ENCODE measurements around the gene CCDC201.
"Not testable (repeated sequence)": the region's sequence is repeated elsewhere in the genome, so short reads cannot be mapped to it uniquely, and the experiment has no call there.

Gene CCDC201

GRCh38 chr7:45872116-45873034 lies 507 bp downstream of the CCDC201 start:
- DNase-seq, result no peak

- DNase-seq, result no peak
Observed at GRCh38 chr7:45869426-45869825, 3.5 kb downstream of the CCDC201 start.

- no peak for DNase-seq
Observed at GRCh38 chr7:45867471-45867870, 5.4 kb downstream of the CCDC201 start.

- DNase-seq, result no peak
Observed at GRCh38 chr7:45865594-45866410, 7.1 kb downstream of the CCDC201 start.

GRCh38 chr7:45863715-45864114 lies 9.2 kb downstream of the CCDC201 start:
- no peak for DNase-seq

- DNase-seq, result not testable (repeated sequence)
Observed at GRCh38 chr7:45856888-45857287, 16.0 kb downstream of the CCDC201 start.

GRCh38 chr7:45855680-45856079 lies 17.2 kb downstream of the CCDC201 start:
- DNase-seq, result not testable (repeated sequence)

GRCh38 chr7:45853491-45853890 lies 19.4 kb downstream of the CCDC201 start:
- not testable (repeated sequence) for DNase-seq

- DNase-seq, result not testable (repeated sequence)
Observed at GRCh38 chr7:45852984-45853383, 19.9 kb downstream of the CCDC201 start.

GRCh38 chr7:45848734-45849133 lies 24.1 kb downstream of the CCDC201 start:
- DNase-seq, result not testable (repeated sequence)

- not testable (repeated sequence) for DNase-seq
Observed at GRCh38 chr7:45846536-45846935, 26.3 kb downstream of the CCDC201 start.

GRCh38 chr7:45841926-45842717 lies 30.8 kb downstream of the CCDC201 start:
- DNase-seq, result not testable (repeated sequence)

- not testable (repeated sequence) for DNase-seq
Observed at GRCh38 chr7:45838852-45839251, 34.0 kb downstream of the CCDC201 start.

GRCh38 chr7:45832433-45833177 lies 40.3 kb downstream of the CCDC201 start:
- DNase-seq, result not testable (repeated sequence)

- not testable (repeated sequence) for DNase-seq
Observed at GRCh38 chr7:45829846-45830245, 43.0 kb downstream of the CCDC201 start.

GRCh38 chr7:45827731-45828130 lies 45.2 kb downstream of the CCDC201 start:
- DNase-seq, result not testable (repeated sequence)

GRCh38 chr7:45826550-45826949 lies 46.3 kb downstream of the CCDC201 start:
- DNase-seq, result not testable (repeated sequence)

GRCh38 chr7:45818763-45819162 lies 54.1 kb downstream of the CCDC201 start:
- DNase-seq, result not testable (repeated sequence)

GRCh38 chr7:45817913-45818312 lies 55.0 kb downstream of the CCDC201 start:
- DNase-seq, result not testable (repeated sequence)

GRCh38 chr7:45817016-45817415 lies 55.9 kb downstream of the CCDC201 start:
- not testable (repeated sequence) for DNase-seq

- not testable (repeated sequence) for DNase-seq
Observed at GRCh38 chr7:45814216-45815118, 58.4 kb downstream of the CCDC201 start.

Data from stimulated activated CD4-positive, alpha-beta T cell treated with anti-CD3 and anti-CD28 coated beads, Interleukin-12 subunit alpha, Interleukin-12 subunit beta, amount 100 ng/mL, for 4 hours (primary cell).